B cell (primary cell): ENCODE results near the gene GSTM3. TPM values are rescaled to one million over a fixed set of nuclear protein-coding genes. Genes with fewer than 3 reads are reported as not detected.

Experiments
- ATAC-seq: fragments of 200-7000 bp; cut with Tn5 transposase; one replicate; pipeline ENCODE4 v1.10.0; 2021; ENCODE audit warnings: low read depth, mild to moderate bottlenecking, moderate number of reproducible peaks, moderate library complexity
- CTCF ChIA-PET: fragments of 350-600 bp; sonication (Branson Sonifier 250); formaldehyde crosslinking; loops from one replicate; lab custom pipeline; 2021; ENCODE audit warnings: antibody characterized with exemption, inconsistent platforms; lab: Charles Lee
- POLR2A ChIA-PET: fragments of 350-600 bp; sonication (Branson Sonifier 250); formaldehyde crosslinking; loops from one replicate; lab custom pipeline; 2021; ENCODE audit warnings: antibody characterized with exemption; lab: Charles Lee
- DNase-seq: peaks from one replicate; pipeline ENCODE4 v3.0.0; 2013
- H2AFZ ChIP-seq: 2 replicates; pipeline ENCODE4 v1.6.1; 2012; ENCODE audit warnings: mild to moderate bottlenecking, low read depth, low read length; ENCODE audit not compliant: insufficient read depth, poor library complexity, severe bottlenecking
- H3K27ac ChIP-seq, 2 donors: 1 replicate in 1 of 2; 2 replicates in 1 of 2; pipeline ENCODE4 v1.5.1; 2012 to 2013; ENCODE audit warnings: low read length in 2 of 2, mild to moderate bottlenecking in 2 of 2, moderate library complexity in 1 of 2
- H3K27me3 ChIP-seq, 4 experiments: fragments of 200-600 bp in 1 of 4; sonication (generic) in 1 of 4; replicated peaks in 1 of 4; 1 replicate in 2 of 4; 2 replicates in 2 of 4; pipeline versions ENCODE4 v1.6.1 to v1.7.0; 2013 to 2016; ENCODE audit warnings: low read length in 3 of 4, mild to moderate bottlenecking in 2 of 4, mixed read lengths in 1 of 4, moderate library complexity in 1 of 4; ENCODE audit not compliant: insufficient read depth in 4 of 4, control insufficient read depth in 3 of 4; ENCODE audit errors: control extremely low read depth in 1 of 4
- H3K36me3 ChIP-seq, 2 experiments: replicated peaks in 1 of 2; 1 replicate in 1 of 2; 2 replicates in 1 of 2; pipeline versions ENCODE4 v1.6.1 to v1.7.1; 2013; ENCODE audit warnings: low read length in 1 of 2; ENCODE audit not compliant: insufficient read depth in 2 of 2, control insufficient read depth in 1 of 2; ENCODE audit errors: control extremely low read depth in 1 of 2, extremely low read depth in 1 of 2
- H3K4me1 ChIP-seq, 2 donors: fragments of 200-600 bp in 1 of 2; sonication (generic) in 1 of 2; 1 replicate in 1 of 2; 2 replicates in 1 of 2; pipeline versions ENCODE4 v1.5.1 to v1.6.1; 2013 to 2017; ENCODE audit warnings: low read length in 2 of 2; ENCODE audit not compliant: control insufficient read depth in 2 of 2, insufficient read depth in 2 of 2
- H3K4me2 ChIP-seq: replicated peaks from 2 replicates; pipeline ENCODE3; 2012; ENCODE audit warnings: mild to moderate bottlenecking, low read depth, low read length; ENCODE audit not compliant: poor library complexity, severe bottlenecking
- H3K4me3 ChIP-seq, 5 experiments: fragments of 200-600 bp in 1 of 5; sonication (generic) in 1 of 5; 1 replicate in 3 of 5; 2 replicates in 2 of 5; pipeline versions ENCODE4 v1.5.1 to v1.7.0; 2011 to 2016; ENCODE audit warnings: low read length in 4 of 5, mild to moderate bottlenecking in 4 of 5, low read depth in 2 of 5, control low read depth in 1 of 5, moderate library complexity in 1 of 5; ENCODE audit not compliant: insufficient read depth in 1 of 5; ENCODE audit errors: control extremely low read depth in 1 of 5, extremely low read depth in 1 of 5
- H3K79me2 ChIP-seq: fragments of 200-600 bp; sonication (generic); one replicate; pipeline ENCODE4 v1.6.0; 2016; ENCODE audit warnings: low read length; ENCODE audit not compliant: control insufficient read depth, insufficient read depth
- H3K9ac ChIP-seq: fragments of 200-600 bp; sonication (generic); 2 replicates; pipeline ENCODE4 v1.6.1; 2017; ENCODE audit warnings: mild to moderate bottlenecking, low read length, moderate library complexity
- H3K9me3 ChIP-seq, 3 donors: one replicate each; pipeline versions ENCODE4 v1.6.1 to v1.7.1; 2013; ENCODE audit warnings: low read length in 2 of 3; ENCODE audit not compliant: control insufficient read depth in 2 of 3, insufficient read depth in 1 of 3; ENCODE audit errors: control extremely low read depth in 1 of 3
- H4K20me1 ChIP-seq: 2 replicates; pipeline ENCODE4 v1.6.0; 2012; ENCODE audit warnings: mild to moderate bottlenecking, low read length; ENCODE audit not compliant: insufficient read depth, control insufficient read depth, poor library complexity, severe bottlenecking
- H3K27ac Mint-ChIP-seq: one replicate; pipeline ENCODE4 v1.8.0; 2021; ENCODE audit warnings: mixed read lengths
- H3K27me3 Mint-ChIP-seq: one replicate; pipeline ENCODE4 v1.8.0; 2021; ENCODE audit warnings: mixed read lengths
- H3K4me1 Mint-ChIP-seq: one replicate; pipeline ENCODE4 v1.8.0; 2021; ENCODE audit warnings: mixed read lengths
- H3K4me3 Mint-ChIP-seq: one replicate; pipeline ENCODE4 v1.8.0; 2021; ENCODE audit warnings: mixed read lengths
- H3K9me3 Mint-ChIP-seq: one replicate; pipeline ENCODE4 v1.8.0; 2022; ENCODE audit warnings: mixed read lengths; ENCODE audit not compliant: insufficient read depth
- EZH2 ChIP-seq: IDR thresholded peaks from 2 replicates; pipeline ENCODE4 v1.6.1; 2012; ENCODE audit warnings: borderline replicate concordance, low read depth, mild to moderate bottlenecking, moderate library complexity, low read length; ENCODE audit not compliant: insufficient read depth, poor library complexity, severe bottlenecking
- WGBS: methylation state at CpG from one replicate; pipeline ENCODE4 v1.1.5; 2013; ENCODE audit warnings: missing lambda C conversion rate; ENCODE audit not compliant: insufficient coverage; 5-methylcytosine and 5-hydroxymethylcytosine counted together
- intact Hi-C: fragments of 100-400 bp; cut with micrococcal nuclease; formaldehyde crosslinking; loops from one replicate; pipeline ENCODE4 v1.10.0; 2022
- polyA plus RNA-seq: library from polyadenylated mRNA; depleted of rRNA; stranded (reverse); fragments of >200 nt; gene quantifications from 2 replicates; pipeline ENCODE4 v1.2.3, GENCODE V29; 2012
- total RNA-seq, 2 donors: library from RNA; stranded (reverse); fragments of 120-200 nt in 1 of 2; gene quantifications; 1 replicate in 1 of 2; 2 replicates in 1 of 2; pipeline versions ENCODE4 v1.2.3 to v1.2.4, GENCODE V29; 2013 to 2022
- TF ChIP-seq, protein P1 (sequence below): fragments of 200-600 bp; IDR thresholded peaks from one replicate; pipeline ENCODE4 v1.8.0; 2022; ENCODE audit warnings: antibody characterized with exemption, mild to moderate bottlenecking

The GSTM3 gene
- total and polyA plus RNA-seq, 2 donors (not counting 1 experiment from before 2014, with no cell fraction given), result 1.9 to 2.8 TPM

GRCh38 chr1:109785446-109786111 is 44.7 kb upstream of the GSTM3 start:
- no peak for ATAC-seq
- POLR2A ChIA-PET, result no interaction called here
- peaks cover 0 to 7% (median 2%) of the 10 kb centered on the region in 3 donors for H3K9me3 ChIP-seq
- H4K20me1 ChIP-seq, result no peaks in the 10 kb centered on the region
- Mint-ChIP-seq H3K27ac (no peak overlapping the region), H3K27me3 (peaks cover 5% of the 10 kb centered on the region), H3K9me3 (peaks cover 7% of the 10 kb centered on the region), H3K4me1 (peaks cover 3% of the 10 kb centered on the region), H3K4me3 (no peak overlapping the region)
- H3K27me3 ChIP-seq, result peaks cover 0 to 3% (median 0%) of the 10 kb centered on the region in 4 experiments
- H3K9ac ChIP-seq, result no peak overlapping the region
- no peak for DNase-seq
- peaks cover 2 to 3% of the 10 kb centered on the region in 2 donors for H3K4me1 ChIP-seq
- 88% methylated on average over 4 of the region's 4 CpGs for WGBS
- H3K36me3 ChIP-seq, result no peaks in the 10 kb centered on the region
- no peak overlapping the region for H3K4me3 ChIP-seq
- no peak overlapping the region for H3K27ac ChIP-seq
- H3K79me2 ChIP-seq, result no peaks in the 10 kb centered on the region
- H3K4me2 ChIP-seq, result no peak overlapping the region
- no peak for TF ChIP-seq EZH2
- TF ChIP-seq, protein P1, sequence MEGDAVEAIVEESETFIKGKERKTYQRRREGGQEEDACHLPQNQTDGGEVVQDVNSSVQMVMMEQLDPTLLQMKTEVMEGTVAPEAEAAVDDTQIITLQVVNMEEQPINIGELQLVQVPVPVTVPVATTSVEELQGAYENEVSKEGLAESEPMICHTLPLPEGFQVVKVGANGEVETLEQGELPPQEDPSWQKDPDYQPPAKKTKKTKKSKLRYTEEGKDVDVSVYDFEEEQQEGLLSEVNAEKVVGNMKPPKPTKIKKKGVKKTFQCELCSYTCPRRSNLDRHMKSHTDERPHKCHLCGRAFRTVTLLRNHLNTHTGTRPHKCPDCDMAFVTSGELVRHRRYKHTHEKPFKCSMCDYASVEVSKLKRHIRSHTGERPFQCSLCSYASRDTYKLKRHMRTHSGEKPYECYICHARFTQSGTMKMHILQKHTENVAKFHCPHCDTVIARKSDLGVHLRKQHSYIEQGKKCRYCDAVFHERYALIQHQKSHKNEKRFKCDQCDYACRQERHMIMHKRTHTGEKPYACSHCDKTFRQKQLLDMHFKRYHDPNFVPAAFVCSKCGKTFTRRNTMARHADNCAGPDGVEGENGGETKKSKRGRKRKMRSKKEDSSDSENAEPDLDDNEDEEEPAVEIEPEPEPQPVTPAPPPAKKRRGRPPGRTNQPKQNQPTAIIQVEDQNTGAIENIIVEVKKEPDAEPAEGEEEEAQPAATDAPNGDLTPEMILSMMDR, result no peak
- H2AFZ ChIP-seq, result no peak overlapping the region
- intact Hi-C loops, result no loop called here
- CTCF ChIA-PET, result interaction anchor here (1.4 to 21.2 kb wide), 3 partner anchors 9 to 226 kb away, joined by 3 to 667 read pairs (median 5); partner anchors contain the start of gene AHCYL1

DNA sequence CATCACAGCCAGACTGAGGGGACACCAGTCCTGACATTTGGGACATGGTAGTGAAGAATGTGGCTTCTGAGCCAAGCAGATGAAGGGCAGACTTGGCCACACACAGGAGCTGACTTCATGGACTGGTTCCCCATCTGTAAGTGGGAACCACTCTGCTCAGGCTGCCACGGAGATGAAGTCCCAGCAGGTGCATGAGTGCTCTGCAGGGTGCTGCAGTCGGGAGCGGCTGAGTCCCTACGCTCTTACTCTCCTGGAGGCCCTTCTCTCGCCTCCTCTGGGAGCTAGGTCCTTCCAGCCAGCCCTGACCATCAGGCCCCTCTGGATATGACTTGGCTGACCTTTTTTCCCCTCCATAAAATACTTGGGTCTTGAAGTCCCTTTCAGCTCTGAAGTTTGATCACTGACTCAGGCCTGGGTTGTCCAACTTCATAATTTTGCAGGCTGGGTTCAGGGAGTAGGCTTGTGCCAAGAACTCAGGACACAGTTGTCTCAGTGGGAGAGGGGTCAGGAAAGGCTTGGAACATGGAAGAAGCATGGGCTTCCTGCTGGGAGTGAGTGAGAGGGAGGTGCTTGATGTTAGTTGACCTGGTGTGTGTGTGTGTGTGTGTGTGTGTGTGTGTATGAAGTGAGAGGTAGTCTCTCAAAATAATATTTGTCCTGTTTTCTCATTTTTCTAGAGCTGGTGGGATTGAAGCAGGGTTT is 43.9 kb upstream of the GSTM3 start:
- H3K79me2 ChIP-seq, result no peaks in the 10 kb centered on the region
- H2AFZ ChIP-seq, result no peak overlapping the region
- Mint-ChIP-seq H3K27me3 (peaks cover 5% of the 10 kb centered on the region), H3K4me1 (peaks cover 2% of the 10 kb centered on the region), H3K27ac (no peak overlapping the region), H3K4me3 (no peak overlapping the region), H3K9me3 (peaks cover 9% of the 10 kb centered on the region)
- ChIA-PET POLR2A (no interaction called here), CTCF (interaction anchor here (1.4 to 21.2 kb wide), 3 partner anchors 8 to 227 kb away, joined by 3 to 667 read pairs (median 5); partner anchors contain the start of gene AHCYL1)
- intact Hi-C loops, result no loop called here
- DNase-seq (no peak), ATAC-seq (no peak)
- H3K27ac ChIP-seq, result no peak overlapping the region
- H3K4me1 ChIP-seq, result no peaks in the 10 kb centered on the region
- peaks cover 0 to 9% (median 2%) of the 10 kb centered on the region in 3 donors for H3K9me3 ChIP-seq
- 92% methylated on average over 5 of the region's 5 CpGs for WGBS
- H3K4me2 ChIP-seq, result no peak overlapping the region
- H3K27me3 ChIP-seq, result peaks cover 0 to 3% (median 0%) of the 10 kb centered on the region in 4 experiments
- no peak overlapping the region for H3K4me3 ChIP-seq
- no peaks in the 10 kb centered on the region for H4K20me1 ChIP-seq
- no peaks in the 10 kb centered on the region for H3K36me3 ChIP-seq
- TF ChIP-seq, protein P1, result no peak
- no peak for TF ChIP-seq EZH2
- no peak overlapping the region for H3K9ac ChIP-seq
